GM12864 (cell line): ENCODE data around the gene IGSF21.

Source experiments
- DNase-seq: peaks from one replicate; pipeline ENCODE4 v3.0.0-alpha.2; 2011; ENCODE audit warnings: low read depth
- H3K4me3 ChIP-seq: 2 replicates; pipeline ENCODE4 v1.5.1; 2011; ENCODE audit warnings: mild to moderate bottlenecking, low read depth, low read length, control low read depth
- CTCF ChIP-seq: IDR thresholded peaks from 2 replicates; pipeline ENCODE4 v1.5.1; 2011; ENCODE audit warnings: low read depth, mild to moderate bottlenecking, moderate library complexity, low read length, control low read depth, inconsistent platforms; ENCODE audit errors: missing control alignments

IGSF21 gene

DNA sequence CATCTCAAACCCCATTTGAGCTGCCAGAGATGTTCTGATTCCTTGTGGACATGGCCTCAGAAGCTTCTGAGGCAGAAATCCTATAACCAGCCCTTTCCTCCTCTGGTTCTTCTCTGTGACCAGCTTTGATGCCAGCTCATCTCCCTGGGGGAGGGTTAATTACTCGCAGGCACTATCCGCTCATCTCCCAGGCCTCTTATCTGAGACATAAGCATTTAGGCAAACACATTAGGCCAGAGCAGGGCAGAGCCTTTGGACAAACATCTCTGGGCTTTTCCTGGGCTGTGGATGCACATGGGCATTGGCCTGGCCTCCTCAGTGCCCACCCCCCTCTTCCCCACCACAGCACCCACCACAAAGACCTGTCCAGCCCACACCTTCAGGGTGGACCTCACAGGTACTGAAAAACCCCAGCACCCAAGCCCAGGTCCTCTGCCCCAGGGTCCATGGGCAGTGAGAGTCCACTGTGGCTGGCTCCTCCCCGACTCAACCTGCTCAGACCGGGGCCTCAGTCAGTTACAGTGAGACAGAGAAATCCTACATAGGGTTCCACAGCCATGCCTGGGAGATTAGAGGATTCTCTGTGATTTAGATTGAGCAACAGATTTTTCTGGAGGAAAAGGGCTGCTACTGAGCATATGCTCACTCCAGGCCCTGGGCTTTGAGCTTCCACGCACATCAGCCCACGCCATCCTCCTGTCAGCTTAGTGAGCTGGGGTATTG is 26.9 kb downstream of the IGSF21 start:
- TF ChIP-seq CTCF: no peak
- no peak overlapping the region for H3K4me3 ChIP-seq
- DNase-seq: no peak

GRCh38 chr1:18137759-18138345 is 30.3 kb downstream of the IGSF21 start:
- no peak overlapping the region for H3K4me3 ChIP-seq
- no peak for DNase-seq
- no peak for TF ChIP-seq CTCF

GRCh38 chr1:18139198-18139981 is 31.8 kb downstream of the IGSF21 start:
- H3K4me3 ChIP-seq: no peak overlapping the region
- no peak for TF ChIP-seq CTCF
- DNase-seq: no peak

DNA sequence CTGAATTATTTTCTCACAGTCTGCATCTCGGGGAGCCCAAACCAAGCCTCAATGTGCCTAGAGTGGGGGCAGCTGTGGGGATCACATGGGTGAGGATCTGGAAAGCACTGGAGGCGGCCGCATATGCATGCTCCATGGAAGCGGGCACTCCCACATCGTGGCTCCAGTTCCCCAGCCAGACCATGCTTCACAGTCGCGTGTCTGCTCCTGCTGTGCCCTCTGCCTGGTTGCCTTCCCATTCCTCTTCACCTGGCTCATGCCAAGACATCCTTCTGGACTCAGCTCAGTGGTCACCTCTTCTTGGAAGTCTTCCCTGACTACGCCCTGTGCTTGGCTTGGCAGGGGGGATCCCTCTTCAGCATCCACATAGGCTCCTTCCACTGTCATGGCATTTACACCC is 32.8 kb downstream of the IGSF21 start:
- TF ChIP-seq CTCF: no peak
- no peak overlapping the region for H3K4me3 ChIP-seq
- DNase-seq: no peak

DNA sequence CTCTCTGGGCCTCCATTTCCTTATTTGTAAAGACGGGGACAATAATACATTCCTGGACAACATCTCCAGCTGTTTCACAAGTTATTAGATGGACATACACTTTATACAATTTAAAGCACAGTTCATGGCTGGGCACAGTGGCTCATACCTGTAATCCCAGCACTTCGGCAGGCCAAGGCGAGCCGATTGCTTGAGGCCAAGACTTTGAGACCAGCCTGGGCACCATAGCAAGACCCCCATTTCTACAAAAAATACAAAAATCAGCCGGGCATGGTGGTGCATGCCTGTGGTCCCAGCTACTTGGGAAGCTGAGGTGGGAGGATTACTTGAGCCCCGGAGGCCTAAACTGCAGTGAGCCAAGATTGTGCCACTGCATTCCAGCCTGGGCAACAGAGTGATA is 34.1 kb downstream of the IGSF21 start:
- no peak overlapping the region for H3K4me3 ChIP-seq
- no peak for TF ChIP-seq CTCF
- no peak for DNase-seq

- no peak for DNase-seq
- H3K4me3 ChIP-seq: no peak overlapping the region
- TF ChIP-seq CTCF: no peak
Observed at GRCh38 chr1:18142471-18142870, 34.9 kb downstream of the IGSF21 start.
